Heart left ventricle (tissue), 16 donors: ENCODE results near the gene SFMBT2. TPM values are rescaled to one million over a fixed set of nuclear protein-coding genes. Genes with fewer than 3 reads are reported as not detected.

Experiments
- ATAC-seq, 4 donors: fragments of 200-7000 bp; cut with Tn5 transposase; one replicate each; pipeline ENCODE4 v1.9.1; 2020 to 2022; ENCODE audit warnings: moderate library complexity in 4 of 4, mild to moderate bottlenecking in 3 of 4, moderate number of reproducible peaks in 1 of 4
- DNase-seq, 5 donors: peaks; one replicate each; pipeline ENCODE4 v3.0.0-alpha.2; 2020
- H3K27ac ChIP-seq, 12 donors: fragments of 200-600 bp; sonication (generic) in 4 of 12; one replicate each; pipeline versions ENCODE4 v1.5.0 to v1.8.0; 2016 to 2022; ENCODE audit warnings: mild to moderate bottlenecking in 2 of 12
- H3K27me3 ChIP-seq, 9 donors: fragments of 200-600 bp; sonication (generic) in 2 of 9; one replicate each; pipeline versions ENCODE4 v1.5.1 to v1.8.0; 2016 to 2022; ENCODE audit warnings: mild to moderate bottlenecking in 3 of 9
- H3K36me3 ChIP-seq, 9 donors: fragments of 200-600 bp; sonication (generic) in 2 of 9; one replicate each; pipeline versions ENCODE4 v1.5.0 to v1.8.0; 2018 to 2022; ENCODE audit warnings: mild to moderate bottlenecking in 2 of 9
- H3K4me1 ChIP-seq, 12 donors: fragments of 200-600 bp; sonication (generic) in 4 of 12; one replicate each; pipeline versions ENCODE4 v1.5.0 to v1.8.0; 2016 to 2022; ENCODE audit warnings: mild to moderate bottlenecking in 3 of 12
- H3K4me3 ChIP-seq, 12 donors: fragments of 200-600 bp; sonication (generic) in 4 of 12; one replicate each; pipeline versions ENCODE4 v1.5.0 to v1.8.0; 2017 to 2022; ENCODE audit warnings: mild to moderate bottlenecking in 9 of 12, moderate library complexity in 4 of 12
- H3K9me3 ChIP-seq, 12 donors: fragments of 200-600 bp; sonication (generic) in 4 of 12; one replicate each; pipeline versions ENCODE4 v1.5.0 to v1.8.0; 2016 to 2022; ENCODE audit warnings: mild to moderate bottlenecking in 1 of 12
- CTCF ChIP-seq, 12 donors: fragments of 200-600 bp; sonication (generic) in 4 of 12; IDR thresholded peaks; one replicate each; pipeline versions ENCODE4 v1.5.0 to v1.8.0; 2018 to 2022; ENCODE audit warnings: antibody characterized with exemption in 12 of 12, mild to moderate bottlenecking in 5 of 12
- POLR2A ChIP-seq, 2 donors: fragments of 450-650 bp; IDR thresholded peaks; one replicate each; pipeline ENCODE4 v1.6.1; 2017; ENCODE audit warnings: antibody characterized with exemption in 2 of 2, mild to moderate bottlenecking in 2 of 2, moderate library complexity in 2 of 2
- WGBS, 4 donors: extraction: QIAGEN DNeasy Blood & Tissue Kit in 2 of 4; methylation state at CpG; one replicate each; pipeline versions ENCODE4 v1.1.5 to v1.1.7; 2013 to 2018; 5-methylcytosine and 5-hydroxymethylcytosine counted together
- intact Hi-C, 10 donors: fragments of 100-400 bp; cut with DNase I; formaldehyde crosslinking; loops; one replicate each; pipeline versions ENCODE4 v1.11.1 to v1.14.2; 2022
- polyA plus RNA-seq, 2 donors: library from polyadenylated mRNA; stranded (reverse); fragments of 200-250 nt; gene quantifications; one replicate each; pipeline ENCODE4 v1.2.3, GENCODE V29; 2013
- total RNA-seq, 9 donors: library from RNA; depleted of rRNA in 2 of 9; stranded (reverse); fragments of >200 nt in 2 of 9; fragmentation: NEBNext Ultra II Directional in 3 of 9; extraction: Animal tissue kit (Norgen Biotek cat#: 25700) in 3 of 9; gene quantifications; one replicate each; pipeline versions ENCODE4 v1.1.0 to v1.2.4, GENCODE V29; 2016 to 2023
- donor health status: ischemic (EF 13 %, LVEDD 7.1; RV severe dilation, severe dysfunction).
- donor health status: healthy with polysubstance abuse.
- donor health status: DM: no; HTN: yes; CAD: no.
- donor health status: DM: no; HTN: no; CAD: no.
- donor health status: ischemic (EF 25% LVEDD 6.9; RV normal size, moderate dysfunction).
- donor health status: ischemic (EF 25% LVEDD 5.7; RV mildly dilated, moderate dysfunction).
- donor health status: healthy.
- donor health status: DM: yes; HTN: yes; CAD: no.
- donor health status: ischemic (EF 35%, LVEDD 5.7; RV mildly dilated, moderate dysfunction).
- donor health status: nonischemic (EF 11% LVEDD 7.7; RV severe dilation, severe dysfunction).
- donor health status: DM: yes; HTN: yes; CAD: no.
- donor health status: PGD.
- donor health status: ischemic (EF 29% LVEDD 5.4; RV normal size, mild dysfunction).
- donor health status: nonischemic (EF 23%, LVEDD 6.1; RV moderate dilation, normal function).

SFMBT2 gene
- total and polyA plus RNA-seq, 11 donors, result 2.6 to 25.8 (median 9.6) TPM

GRCh38 chr10:7409732-7410168 lies 1.1 kb downstream of the SFMBT2 start:
- DNase-seq (no peak), ATAC-seq (no peak)
- intact Hi-C loops, result loop anchor here (1.0 to 10.0 kb wide), 17 partner anchors 62 to 995 kb away; no protein-coding TSS in a partner anchor
- Histone ChIP-seq H3K36me3 (no peaks in the 10 kb centered on the region), H3K27me3 (peaks cover 0 to 22% (median 0%) of the 10 kb centered on the region in 9 donors), H3K9me3 (no peaks in the 10 kb centered on the region), H3K27ac (peak overlapping the region in 11 of 12 donors; percentile 76 to 96 (median 92)), H3K4me3 (peak overlapping the region; percentile 64 to 96 (median 87)), H3K4me1 (peaks cover 3 to 63% (median 44%) of the 10 kb centered on the region in 12 donors)
- 0 to 1% (median 0%) methylated on average over 15 of the region's 15 CpGs for WGBS, 4 donors
- TF ChIP-seq CTCF (IDR thresholded peaks at IDR 0.05) (no peak), POLR2A (IDR thresholded peaks at IDR 0.05) (no peak)

DNA sequence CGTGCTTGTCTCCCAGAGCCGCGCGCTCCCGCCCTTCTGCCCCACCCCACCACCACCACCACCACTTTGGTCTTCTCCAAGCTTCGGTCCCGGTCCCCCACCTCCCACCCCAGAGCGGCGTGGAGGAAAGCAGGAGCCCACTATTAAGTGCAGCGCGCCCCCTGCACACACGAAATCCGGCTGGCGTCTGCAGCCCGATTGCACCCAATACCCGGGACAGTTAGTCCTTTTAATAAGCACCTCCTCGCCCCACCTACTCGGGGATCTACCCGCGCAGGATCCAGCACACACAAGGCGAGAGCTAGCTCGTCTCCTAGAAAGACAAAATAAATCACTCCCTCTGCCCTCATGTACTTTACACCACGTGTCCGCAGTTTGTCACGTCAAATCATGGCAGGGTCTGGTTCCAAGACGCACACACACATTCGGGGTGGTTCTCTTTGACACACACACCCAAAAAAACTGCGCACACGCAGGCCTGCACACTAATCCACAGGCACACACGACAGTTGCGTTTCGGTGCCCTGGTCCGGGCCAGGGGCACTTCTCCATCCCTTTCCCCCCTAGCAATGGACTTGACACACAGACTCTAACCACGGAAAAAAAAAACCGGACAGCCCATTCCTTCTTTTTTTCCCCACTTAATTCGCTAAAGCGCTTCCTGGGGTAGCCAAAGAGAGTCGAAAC lies 1.6 kb downstream of the SFMBT2 start:
- WGBS, 4 donors, result 0 to 1% (median 0%) methylated on average over 27 to 38 of the region's 38 CpGs
- ATAC-seq (peak in 2 of 4 donors; percentile 4 to 9), DNase-seq (peak in 4 of 5 donors; percentile 33 to 57 (median 39))
- H3K36me3 ChIP-seq, result no peaks in the 10 kb centered on the region
- H3K4me3 ChIP-seq, result peak overlapping the region; percentile 64 to 96 (median 87)
- intact Hi-C loops, result loop anchor here in 9 of 10 donors (1.0 to 10.0 kb wide), 7 partner anchors 62 to 149 kb away; no protein-coding TSS in a partner anchor
- peak overlapping the region in 11 of 12 donors; percentile 83 to 96 (median 92) for H3K27ac ChIP-seq
- peaks cover 0 to 22% (median 0%) of the 10 kb centered on the region in 9 donors for H3K27me3 ChIP-seq
- peaks cover 3 to 63% (median 47%) of the 10 kb centered on the region in 12 donors for H3K4me1 ChIP-seq
- no peaks in the 10 kb centered on the region for H3K9me3 ChIP-seq
- TF ChIP-seq POLR2A (IDR thresholded peaks at IDR 0.05), result no peak
- TF ChIP-seq CTCF (IDR thresholded peaks at IDR 0.05), result no peak

DNA sequence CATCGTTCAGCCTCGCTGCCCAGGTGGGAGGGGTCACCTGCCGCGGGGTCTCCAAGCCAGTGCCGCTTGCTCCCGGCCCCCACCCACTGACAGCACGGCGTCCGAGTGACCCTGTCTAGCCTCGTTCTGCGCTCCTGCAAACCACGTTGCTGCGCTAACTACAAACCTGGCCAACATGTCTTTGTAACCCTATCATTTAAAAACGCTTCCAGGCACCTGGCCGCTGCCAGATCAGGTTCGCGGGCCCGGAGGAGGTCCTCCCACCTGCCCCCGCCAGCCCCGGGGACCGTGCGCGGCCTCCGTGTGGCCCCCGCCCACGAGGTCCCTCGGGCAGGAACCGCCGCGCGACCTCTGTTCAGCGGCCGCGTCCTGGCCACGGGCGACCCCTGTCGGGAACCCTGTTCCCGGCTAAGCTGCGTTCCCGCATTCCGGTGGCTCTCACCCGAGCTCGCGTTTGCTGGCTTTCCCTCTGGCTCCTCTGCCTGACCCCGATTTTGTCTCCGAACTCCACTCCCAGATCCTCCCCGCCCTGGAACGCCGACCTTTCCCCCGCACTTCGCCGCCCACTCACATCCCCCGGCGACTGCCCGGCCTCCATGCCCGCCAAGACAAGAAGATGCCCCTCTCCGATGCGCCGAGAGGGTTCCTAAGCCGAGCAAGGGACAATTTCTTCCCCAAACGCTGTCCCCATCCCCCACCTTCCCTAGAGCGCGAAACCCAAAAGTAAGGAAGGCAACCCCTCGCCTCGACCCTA lies 2.4 kb downstream of the SFMBT2 start:
- TF ChIP-seq CTCF (IDR thresholded peaks at IDR 0.05) (peak; percentile 56 to 88 (median 76)), POLR2A (IDR thresholded peaks at IDR 0.05) (no peak)
- H3K4me3 ChIP-seq, result peak overlapping the region; percentile 64 to 96 (median 87)
- peak; percentile 53 to 73 (median 69) for ATAC-seq
- H3K27me3 ChIP-seq, result peaks cover 0 to 21% (median 0%) of the 10 kb centered on the region in 9 donors
- H3K9me3 ChIP-seq, result no peaks in the 10 kb centered on the region
- intact Hi-C loops, result loop anchor here in 9 of 10 donors (1.0 to 10.0 kb wide), 7 partner anchors 61 to 148 kb away; no protein-coding TSS in a partner anchor
- H3K27ac ChIP-seq, result peak overlapping the region; percentile 7 to 94 (median 90)
- no peaks in the 10 kb centered on the region for H3K36me3 ChIP-seq
- H3K4me1 ChIP-seq, result peaks cover 3 to 70% (median 49%) of the 10 kb centered on the region in 12 donors
- peak; percentile 75 to 86 (median 82) for DNase-seq
- 0 to 1% (median 1%) methylated on average over 23 to 65 of the region's 65 CpGs for WGBS, 4 donors
